GM21737 (cell line): ENCODE results near the gene CELF4.

Experiments used
- ATAC-seq: cut with Tn5 transposase; IDR thresholded peaks from one replicate; pipeline ENCODE4 v1.9.1; 2021; ENCODE audit warnings: mild to moderate bottlenecking, moderate library complexity; ENCODE audit not compliant: unreplicated experiment

CELF4 gene

DNA sequence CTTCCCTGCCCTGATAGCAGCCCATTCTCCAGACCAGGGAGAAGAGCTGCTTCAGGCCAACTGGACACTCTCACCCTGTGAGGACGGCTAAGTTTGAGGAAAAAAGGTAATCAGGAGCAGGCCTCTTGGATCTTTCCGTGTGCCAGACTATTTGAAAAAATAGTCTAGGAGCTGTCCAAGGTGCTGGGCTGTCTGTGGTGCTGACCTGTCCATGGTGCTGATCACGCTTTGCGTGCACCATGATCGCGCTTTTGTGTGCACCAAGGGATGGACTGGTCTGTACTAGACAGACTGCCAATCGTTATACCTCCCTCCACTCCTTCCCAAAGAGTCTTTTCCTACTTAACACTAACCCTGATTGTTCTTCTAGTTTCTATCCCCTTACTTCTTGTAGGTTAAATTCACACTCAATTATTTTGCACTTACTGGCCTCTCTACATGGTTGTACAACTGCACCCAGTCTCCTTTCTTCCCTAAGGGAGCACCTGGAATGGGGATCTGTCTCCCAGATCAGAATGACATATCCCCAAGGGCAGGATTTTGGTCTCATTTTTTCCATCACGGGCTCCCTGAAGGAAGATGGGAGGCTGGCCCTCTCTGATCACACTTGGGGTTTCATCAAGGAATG is 295.4 kb downstream of the CELF4 start:
- ATAC-seq, result no peak

DNA sequence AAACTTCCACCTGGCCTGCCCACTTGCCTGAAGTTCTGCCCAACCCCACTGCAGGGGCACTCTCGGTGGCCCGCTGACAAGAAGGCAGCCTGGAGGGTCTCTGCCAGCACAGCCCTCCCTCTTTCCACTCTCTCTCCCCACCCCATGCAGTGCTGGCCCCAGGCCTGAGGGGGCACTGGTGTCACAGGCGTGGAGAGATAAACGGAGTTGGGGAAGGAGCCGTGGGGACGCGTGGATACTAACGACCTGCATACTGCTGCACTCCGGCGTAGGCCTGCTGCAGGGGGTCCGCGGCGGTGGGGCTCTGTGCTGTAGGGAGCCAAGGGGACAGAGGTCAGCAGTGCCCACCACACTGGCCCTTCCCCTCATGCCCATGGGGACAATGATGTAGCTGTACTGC is 299.3 kb downstream of the CELF4 start:
- no peak for ATAC-seq

DNA sequence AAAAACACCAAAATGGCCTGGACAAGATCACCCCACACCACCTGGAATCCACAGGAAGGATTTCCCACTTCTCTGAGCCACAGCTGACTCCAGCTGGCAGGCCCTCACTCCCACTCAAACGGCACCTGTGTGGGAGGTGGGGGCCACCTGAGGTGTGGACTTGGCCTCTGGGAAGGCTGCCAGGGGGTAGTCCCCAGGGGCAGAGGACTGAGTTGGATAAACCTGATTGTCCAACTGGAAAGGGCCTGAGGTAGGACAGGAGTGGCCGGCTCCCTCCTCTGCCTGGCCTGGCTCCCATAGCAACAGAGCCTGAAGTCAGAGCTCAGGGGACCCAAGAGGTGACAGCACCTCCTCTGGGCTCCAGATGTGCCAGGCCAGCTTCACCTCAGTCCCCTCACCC is 300.2 kb downstream of the CELF4 start:
- no peak for ATAC-seq

DNA sequence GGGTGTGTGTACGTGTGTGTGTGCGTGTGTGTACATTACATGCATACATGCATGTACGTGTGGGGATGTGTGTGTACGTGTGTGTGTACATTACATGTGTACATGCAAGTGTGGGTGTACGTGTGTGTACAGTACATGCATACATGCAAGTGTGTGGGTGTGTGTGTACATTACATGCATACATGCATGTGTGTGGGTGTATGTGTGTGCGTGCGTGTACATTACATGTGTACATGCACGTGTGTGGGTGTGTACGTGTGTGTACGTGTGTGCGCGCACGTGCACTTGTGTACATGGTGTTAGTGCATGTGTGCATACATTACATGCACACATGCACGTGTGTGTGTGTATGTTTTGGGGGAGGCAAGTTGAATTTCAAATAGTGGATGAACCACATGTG is 300.6 kb downstream of the CELF4 start:
- no peak for ATAC-seq

DNA sequence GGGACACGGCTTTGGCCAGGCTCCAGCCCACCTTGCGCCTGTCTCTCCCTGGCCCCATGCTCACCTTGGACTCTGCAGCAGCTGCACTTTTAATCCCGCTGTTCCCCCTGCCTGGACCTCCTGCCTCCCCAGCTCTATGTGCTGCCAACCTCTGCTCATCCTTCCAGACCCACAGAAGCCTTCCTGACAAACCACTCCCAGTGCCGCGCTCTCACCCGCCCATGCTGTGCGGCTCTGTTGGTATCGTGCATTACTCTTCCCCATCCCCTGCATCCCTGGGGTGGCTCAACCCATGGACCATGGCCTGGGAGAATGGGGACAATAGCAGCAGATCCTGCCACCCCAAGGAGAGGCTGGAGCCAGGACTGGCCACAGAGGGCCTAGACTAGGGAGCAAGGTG is 303.6 kb downstream of the CELF4 start:
- no peak for ATAC-seq

DNA sequence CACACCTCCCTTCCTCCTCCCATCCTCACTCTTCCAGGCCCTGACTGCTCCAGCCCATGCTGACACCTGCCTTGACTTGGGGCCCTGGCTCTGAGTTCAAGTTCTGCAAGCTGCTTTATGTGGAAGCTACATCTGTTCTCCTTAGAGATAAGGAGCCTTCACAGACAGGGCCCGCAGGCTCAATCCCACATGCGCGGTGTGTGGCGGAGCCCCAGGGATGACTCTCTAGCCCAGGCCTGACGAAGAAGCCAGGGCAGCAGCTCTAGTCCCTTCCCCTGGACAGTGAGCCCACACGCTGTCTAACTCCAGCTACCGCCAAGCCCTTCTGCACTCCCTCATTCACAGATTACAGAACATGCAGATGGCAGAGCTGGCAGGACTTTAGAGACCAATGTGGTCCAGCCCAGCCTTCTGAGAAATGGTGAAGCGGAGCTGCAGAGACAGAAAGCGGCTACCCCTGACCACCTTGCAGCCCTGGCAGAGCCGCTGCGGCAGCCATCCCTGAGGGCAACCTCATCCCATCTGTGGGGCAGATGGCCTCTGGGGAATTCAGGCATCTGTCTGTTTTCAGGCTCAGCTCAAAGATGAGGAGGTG is 304.3 kb downstream of the CELF4 start:
- ATAC-seq, result no peak

DNA sequence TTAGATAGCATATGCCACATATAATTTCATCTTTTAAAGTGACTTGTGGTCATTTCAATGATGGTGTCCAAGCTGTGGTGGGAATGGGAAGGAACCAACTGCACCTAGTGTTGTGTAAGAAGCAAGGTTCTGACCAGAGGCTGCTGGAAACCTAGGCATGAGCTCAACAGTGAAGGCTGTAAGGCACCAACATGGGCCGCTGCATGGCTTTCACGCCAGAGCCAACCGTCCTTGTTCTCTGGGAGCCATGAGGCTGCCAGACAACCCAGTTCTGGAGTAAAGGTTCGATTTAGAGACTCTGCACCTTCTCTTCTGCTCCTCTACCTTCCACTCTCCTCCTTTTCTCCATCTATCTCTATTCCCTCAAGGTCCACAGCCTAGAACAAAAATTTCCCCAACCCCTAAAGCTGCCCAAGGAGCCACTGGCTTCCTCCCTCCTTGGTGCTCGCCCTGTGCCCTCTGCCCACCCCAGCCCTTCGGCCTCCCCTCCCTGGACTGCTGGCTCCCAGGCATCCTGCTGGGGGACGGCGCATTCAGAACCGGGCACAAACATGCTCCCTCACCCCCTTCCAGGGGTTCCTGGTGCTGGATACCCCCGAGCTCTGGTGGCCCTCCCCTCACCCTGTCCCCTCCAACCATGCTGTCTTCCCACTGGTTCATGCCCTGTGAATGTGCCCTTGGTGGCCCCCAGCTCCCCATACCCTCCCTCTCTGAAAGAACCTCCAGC is 305.1 kb downstream of the CELF4 start:
- ATAC-seq, result no peak

DNA sequence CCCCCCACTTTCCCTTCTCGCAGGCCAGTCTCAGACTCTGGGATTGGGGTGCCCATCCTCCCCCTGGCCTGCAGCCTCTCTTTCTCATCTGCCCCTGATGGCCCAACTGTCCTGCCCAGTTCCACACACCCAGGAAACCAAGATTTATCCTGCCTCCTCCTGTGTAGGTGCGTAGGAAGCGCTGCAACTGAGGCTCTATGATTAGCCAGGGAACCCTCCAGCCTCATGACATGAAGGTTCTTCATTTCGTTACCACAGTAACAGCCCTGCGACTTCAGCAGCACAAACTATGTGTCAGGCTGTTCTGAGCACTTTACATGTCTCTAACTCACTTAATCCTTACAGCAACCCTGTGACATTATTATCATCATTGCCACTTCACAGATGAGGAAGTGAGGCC is 305.9 kb downstream of the CELF4 start:
- no peak for ATAC-seq

DNA sequence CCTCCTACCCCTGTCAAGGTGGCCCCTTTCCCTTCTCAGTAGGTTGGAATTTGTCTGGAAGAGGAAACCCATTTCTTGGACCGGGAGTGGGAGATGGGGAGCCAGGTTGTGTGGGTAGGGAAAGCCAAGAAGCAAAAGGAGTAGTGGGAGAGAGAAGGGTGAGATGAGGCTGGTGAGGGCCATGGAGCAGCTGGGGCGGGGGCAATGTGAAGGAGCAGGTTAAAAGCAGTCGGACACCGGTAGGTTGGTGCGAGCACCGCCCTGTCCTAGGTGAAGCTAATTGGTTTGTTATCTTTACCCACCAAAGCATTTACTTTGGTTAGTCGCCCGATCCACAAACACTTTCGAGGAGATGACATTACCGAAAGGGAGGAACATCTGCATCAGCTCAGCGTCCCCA is 306.8 kb downstream of the CELF4 start:
- ATAC-seq, result no peak

DNA sequence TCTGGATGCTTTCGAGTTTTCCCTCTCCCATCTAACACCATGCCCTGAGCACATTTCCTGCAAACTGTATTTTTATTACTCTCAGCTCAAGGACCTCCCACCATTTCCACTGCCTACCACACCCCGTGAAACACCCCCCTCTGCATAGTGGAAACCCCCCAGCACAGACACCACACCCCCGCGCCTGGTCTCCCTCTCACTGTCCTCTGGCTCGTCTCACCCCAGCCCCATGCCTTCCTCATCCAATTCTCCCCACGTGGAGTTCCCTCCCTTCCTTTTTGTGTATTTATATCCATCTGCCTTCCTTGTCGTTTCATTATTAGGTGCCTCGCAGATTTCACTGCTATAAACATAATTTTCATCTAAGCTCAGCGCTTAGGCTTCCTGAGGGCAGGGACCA is 307.5 kb downstream of the CELF4 start:
- no peak for ATAC-seq

DNA sequence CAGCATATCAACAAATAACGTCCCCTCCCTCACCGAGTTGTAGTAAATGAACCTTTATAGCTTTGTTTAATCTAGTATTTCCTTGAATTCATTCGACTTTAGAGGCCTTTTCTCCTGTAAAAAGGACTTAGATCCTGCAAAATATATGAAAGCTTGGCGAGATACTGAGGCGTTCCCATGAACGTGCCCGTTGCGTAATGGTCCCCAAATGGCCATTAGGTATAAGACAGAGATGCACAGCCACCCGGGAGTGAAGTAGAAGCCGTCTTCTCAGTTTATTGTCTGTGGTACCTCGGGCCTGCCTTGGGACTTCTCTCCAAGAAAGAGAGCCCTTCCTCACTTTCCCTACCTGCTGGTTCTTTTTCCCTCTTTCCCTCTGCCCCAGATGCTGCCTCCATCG is 310.6 kb downstream of the CELF4 start:
- ATAC-seq, result no peak

DNA sequence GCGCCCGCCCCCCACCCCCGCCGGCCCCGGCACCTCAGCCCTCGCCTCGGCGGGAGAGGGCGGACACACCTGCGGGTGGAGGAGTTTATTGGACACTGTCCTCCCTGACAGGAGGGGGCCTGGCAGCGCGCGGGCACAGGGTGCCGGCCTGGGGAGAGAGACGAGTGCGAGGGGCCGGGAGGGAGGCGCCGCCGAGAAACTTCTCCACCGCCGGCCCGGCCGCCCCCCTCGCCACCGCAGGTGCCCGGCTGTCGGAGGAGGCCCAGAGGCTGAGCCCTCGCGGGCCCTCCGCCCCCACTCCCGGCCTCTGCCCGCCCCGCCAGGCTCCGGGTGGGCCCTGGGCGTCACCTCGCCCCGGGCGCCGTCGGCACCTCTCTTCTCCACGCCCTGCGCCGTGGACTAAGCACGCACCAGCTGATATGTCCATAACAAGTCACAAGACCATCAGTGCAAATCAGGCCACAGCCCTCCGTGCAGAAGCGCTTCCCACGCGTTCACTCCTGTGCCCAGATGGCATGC is 311.3 kb downstream of the CELF4 start:
- ATAC-seq, result no peak

DNA sequence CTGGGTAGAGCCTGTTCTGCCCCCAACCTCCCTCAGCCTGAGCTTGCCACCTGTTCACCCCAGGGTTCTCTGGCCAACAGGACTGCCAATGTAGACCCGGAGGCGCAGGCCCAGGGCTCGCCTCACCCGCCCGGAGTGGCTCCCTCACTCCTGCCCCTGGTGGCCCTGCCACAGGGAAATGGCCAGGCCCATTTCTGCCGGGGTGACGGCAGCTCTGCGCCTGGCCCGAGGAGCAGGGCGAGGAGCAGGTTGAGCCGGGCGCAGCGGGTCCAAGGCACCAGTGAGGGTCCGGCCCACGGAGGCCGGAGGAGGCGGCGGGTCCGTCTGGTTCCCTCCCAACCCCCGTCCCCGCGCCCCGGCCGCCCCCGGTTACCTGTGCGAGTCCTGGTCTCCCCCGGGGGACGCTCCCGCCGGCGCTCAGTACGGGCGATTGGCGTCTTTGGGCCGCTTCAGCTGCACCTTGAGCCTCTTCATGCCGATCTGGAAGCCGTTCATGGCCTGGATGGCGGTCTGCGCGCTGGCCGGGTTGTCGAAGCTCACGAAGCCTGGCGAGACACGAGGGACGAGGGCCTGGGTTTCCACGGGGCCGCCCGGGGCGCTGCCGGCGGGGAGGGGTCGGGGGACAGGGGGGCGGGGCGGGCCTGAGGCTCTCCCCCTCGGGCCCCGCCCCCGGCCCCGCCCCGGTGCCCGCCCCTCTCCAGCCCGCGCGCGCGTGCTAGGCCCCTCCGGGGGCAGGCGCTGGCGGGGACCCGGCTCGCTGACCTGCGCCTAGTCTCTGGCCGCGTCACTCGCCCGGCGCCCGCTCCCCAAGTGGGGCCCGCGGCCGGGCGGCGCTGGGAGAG is 312.0 kb downstream of the CELF4 start:
- ATAC-seq, result no peak

DNA sequence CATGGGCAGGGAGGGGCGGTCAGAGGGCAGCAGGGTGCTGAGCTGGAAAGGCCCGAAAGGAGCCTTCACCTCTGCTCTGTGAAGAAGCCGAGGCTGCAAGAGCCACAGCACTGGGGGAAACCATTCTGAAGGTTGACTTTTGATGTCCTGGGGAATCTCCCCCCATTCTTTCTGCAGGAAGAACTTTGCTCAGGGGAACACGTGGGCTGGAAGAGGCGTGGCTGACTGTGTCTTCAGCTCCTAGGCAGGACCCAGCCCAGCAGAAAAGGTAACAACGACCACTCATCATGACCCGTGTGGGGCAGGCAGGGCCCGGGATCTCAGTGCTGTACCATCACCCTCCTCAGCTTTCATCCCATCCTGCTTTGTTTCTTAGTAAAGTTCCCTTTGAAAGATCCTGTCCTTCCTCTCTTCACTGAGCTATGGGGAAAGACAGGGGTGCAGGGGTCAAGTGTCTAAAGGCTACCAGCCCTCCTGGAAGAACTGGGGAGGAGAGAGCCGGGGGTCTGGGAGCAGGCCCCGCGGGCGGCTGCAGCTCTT is 312.7 kb downstream of the CELF4 start:
- no peak for ATAC-seq

DNA sequence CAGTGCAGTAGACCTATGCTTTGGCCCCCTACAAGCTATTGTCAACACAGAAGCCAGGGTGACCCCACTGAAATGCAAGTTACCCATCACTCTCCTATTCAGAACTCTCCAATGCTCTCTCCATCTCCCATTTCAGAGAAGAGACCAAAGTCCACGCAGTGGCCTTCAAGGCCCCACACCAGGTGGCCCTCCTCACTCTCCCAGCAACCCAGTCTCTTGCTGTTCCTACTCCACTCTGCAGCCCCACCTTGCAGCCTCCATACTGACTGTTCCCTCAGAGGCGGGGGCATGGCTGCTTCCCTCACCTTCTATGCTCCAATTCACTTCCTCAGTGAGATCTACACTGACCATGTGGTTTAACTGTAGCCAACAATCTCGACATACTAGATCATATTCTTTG is 313.3 kb downstream of the CELF4 start:
- ATAC-seq, result no peak

DNA sequence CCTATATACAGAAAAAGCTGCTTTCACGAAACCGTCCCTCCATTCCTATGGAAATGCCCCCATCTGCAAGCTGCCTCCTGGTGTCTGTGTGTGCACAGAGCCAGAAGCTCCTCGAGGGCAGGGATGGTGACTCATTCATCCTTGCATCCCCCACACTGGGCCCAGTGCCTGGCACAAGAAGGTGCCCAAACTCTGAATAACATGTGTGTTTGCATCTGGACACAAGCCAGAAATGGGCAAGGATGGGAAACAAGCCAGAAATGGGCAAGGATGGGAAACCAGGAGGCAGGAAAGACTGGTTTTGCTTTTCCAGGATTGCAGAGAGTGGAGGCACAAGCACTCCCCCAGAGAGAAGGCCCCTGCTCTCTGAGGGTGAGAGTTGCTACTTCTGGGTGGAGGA is 313.9 kb downstream of the CELF4 start:
- ATAC-seq, result no peak

DNA sequence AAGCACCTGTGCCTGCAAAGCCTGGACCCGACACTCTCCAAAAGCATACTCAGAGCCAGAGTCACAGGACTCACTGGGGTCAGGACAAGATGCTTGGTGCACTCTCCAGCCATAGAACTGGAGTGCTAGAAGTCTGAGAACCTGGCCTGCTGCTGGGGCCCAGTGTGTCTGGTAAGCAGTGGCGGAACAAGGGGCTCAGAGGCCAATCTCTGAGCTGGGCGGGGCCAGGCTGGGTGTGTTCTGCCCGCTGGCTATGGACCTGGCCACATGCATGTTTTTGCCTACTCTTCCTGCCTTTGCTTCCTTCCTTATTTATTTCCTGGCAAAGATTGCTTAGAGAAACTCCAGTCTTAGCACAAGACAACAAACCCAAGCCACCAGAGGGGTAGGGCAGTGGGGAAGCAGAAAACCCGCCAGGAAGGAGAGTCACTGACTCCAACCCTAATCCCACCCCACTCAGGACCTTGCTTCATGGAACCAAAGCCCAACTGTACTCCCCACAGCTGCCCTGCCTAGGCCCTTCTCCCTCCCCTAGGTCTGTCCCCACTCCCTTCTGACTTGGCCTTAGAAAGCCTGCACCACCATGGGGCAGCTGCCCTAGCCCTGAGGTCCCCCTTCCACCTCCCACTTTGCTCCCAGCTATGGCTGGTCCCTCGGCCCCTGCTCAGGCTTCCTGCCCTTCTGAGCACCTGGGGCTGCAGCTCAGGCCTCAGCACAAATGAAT is 315.5 kb downstream of the CELF4 start:
- no peak for ATAC-seq

DNA sequence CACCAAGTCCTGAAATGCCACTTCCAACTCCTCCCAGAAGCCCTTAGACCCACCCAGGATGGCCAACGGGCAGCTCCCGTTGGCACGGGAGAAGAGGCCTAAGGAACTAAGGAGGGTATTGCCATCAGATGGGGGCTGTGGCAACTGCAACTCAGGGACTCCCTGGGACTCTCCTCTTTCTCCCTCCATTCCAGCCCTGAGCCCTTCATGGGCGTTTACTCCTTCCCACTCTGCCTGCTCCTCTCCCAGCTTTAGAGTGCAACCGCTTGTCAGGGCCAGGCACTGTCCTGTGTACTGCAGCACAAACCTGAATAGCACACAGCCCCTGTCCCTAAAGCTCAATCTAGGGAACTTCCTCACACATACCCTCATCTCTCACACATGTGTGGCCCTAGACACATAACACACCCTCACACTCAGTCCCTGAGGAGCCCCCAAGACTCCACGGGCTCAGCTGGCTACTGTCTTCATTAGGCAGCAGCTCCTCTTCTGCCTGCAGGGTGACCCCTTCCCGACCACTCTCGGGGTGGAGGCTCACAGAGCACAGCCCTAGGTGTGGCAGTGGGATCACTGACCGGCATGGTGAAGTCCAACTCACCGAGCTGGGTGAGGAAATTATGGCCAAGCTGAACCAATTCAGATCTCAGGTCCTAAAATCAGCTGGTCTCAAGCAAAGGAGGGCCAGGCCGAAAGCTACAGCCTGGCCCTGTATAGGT is 316.3 kb downstream of the CELF4 start:
- ATAC-seq, result no peak

DNA sequence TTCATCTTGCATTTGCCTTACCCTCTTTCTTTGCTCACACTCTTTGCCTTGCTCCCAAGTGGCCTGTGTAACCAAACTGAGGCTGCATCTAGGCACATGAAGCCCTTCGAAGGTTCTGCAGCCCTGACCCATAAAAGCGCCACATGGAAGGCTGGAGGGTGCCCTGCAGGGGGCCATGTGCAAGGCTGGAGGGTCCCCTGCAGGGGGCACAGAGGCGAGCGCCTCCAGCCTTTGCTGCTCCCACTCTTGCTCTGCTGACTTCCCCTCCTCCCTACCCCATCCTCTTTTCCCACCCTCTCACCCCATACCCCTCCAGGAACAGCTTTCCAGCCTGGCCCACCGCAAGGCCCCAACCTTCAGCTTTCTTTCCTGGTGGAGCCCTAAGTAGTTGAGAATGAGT is 317.3 kb downstream of the CELF4 start:
- ATAC-seq, result no peak
